ENCODE results near the gene SMCO4. TPM values are rescaled to one million over a fixed set of nuclear protein-coding genes. Genes with fewer than 3 reads are reported as not detected.

Gene SMCO4
- total and polyA plus RNA-seq, 2 experiments from 2014 or later: 42.2 to 49.0 TPM

- Histone ChIP-seq H3K36me3 (ENCODE audit: insufficient read depth) (no peaks in the 10 kb centered on the region), H3K4me3 (no peak overlapping the region), H3K9me2 (ENCODE audit: insufficient read depth) (0 out of 2 replicates have a peak, but pooled peaks cover 2% of the 10 kb centered on the region), H3K27ac (ENCODE audit: low read depth) (no peak overlapping the region), H3K27me3 (ENCODE audit: insufficient read depth) (no peaks in the 10 kb centered on the region), H4K20me1 (replicated peaks; ENCODE audit: insufficient read depth) (peaks cover 7% of the 10 kb centered on the region), H3K79me2 (replicated peaks; ENCODE audit: insufficient read depth) (peaks cover 86% of the 10 kb centered on the region), H3K4me1 (ENCODE audit: insufficient read depth) (peaks cover 22% of the 10 kb centered on the region), H3K4me2 (no peak overlapping the region), H2AFZ (no peak overlapping the region), H3F3A (replicated peaks; ENCODE audit: low read depth) (no peaks in the 10 kb centered on the region)
- Mint-ChIP-seq H3K36me3 (ENCODE audit: low read depth) (peaks cover 13% of the 10 kb centered on the region), H3K27me3 (ENCODE audit: insufficient read depth, low read depth, poor library complexity) (peaks cover 10% of the 10 kb centered on the region), H3K4me3 (no peak overlapping the region), H3K27ac (no peak overlapping the region), H3K4me1 (peaks cover 58% of the 10 kb centered on the region), H3K9me3 (peaks cover 2% of the 10 kb centered on the region)
- no peak for ATAC-seq
- no peak for DNase-seq (ENCODE audit: low spot score)
- TF ChIP-seq ZNF462 (CRISPR knock-in tag; IDR thresholded peaks at IDR 0.05) (no peak), EZH2phosphoT487 (IDR thresholded peaks at IDR 0.05; ENCODE audit: unreplicated experiment) (no peak), CREB1 (CRISPR knock-in tag; IDR thresholded peaks at IDR 0.05; ENCODE audit: low read depth) (no peak), ZNF331 (CRISPR knock-in tag; IDR thresholded peaks at IDR 0.05; ENCODE audit: low read depth) (no peak), NANOG (IDR thresholded peaks at IDR 0.05; ENCODE audit: borderline replicate concordance) (no peak), ZNF114 (CRISPR knock-in tag; IDR thresholded peaks at IDR 0.05) (no peak), CTCF (conservative IDR thresholded peaks at IDR 0.05; ENCODE audit: low read depth in 2 of 2) (no peak), STAT1 (IDR thresholded peaks at IDR 0.05; ENCODE audit: unreplicated experiment) (no peak), EZH2 (IDR thresholded peaks at IDR 0.05; ENCODE audit: low read depth, unreplicated experiment) (no peak), JUNB (IDR thresholded peaks at IDR 0.05; ENCODE audit: unreplicated experiment) (no peak), REST (IDR thresholded peaks at IDR 0.05; ENCODE audit: unreplicated experiment) (no peak), ETS1 (IDR thresholded peaks at IDR 0.05) (no peak), POLR2AphosphoS5 (IDR thresholded peaks at IDR 0.05; ENCODE audit: low read depth) (no peak)
Observed at GRCh38 chr11:93530468-93530826, 12.7 kb downstream of the SMCO4 start.

Data from GM23338 (cell line).